Large intestine (tissue), 3 donors: ENCODE measurements around the gene TFRC. TPM values are rescaled to one million over a fixed set of nuclear protein-coding genes. Genes with fewer than 3 reads are reported as not detected.
"Not testable (repeated sequence)": the region's sequence is repeated elsewhere in the genome, so short reads cannot be mapped to it uniquely, and the experiment has no call there.

Experiments used
- DNase-seq, 2 donors: peaks; one replicate each; pipeline versions ENCODE4 v3.0.0 to v3.0.0-alpha.2; 2013
- H3K27ac ChIP-seq: one replicate; pipeline ENCODE4 v1.5.1; 2013; ENCODE audit warnings: low read length
- H3K27me3 ChIP-seq: 2 replicates; pipeline ENCODE4 v1.6.1; 2013; ENCODE audit warnings: low read length; ENCODE audit not compliant: control insufficient read depth, insufficient read depth
- H3K36me3 ChIP-seq: 2 replicates; pipeline ENCODE4 v1.6.1; 2013; ENCODE audit warnings: low read length; ENCODE audit not compliant: control insufficient read depth, insufficient read depth
- H3K4me1 ChIP-seq: one replicate; pipeline ENCODE4 v1.6.1; 2013; ENCODE audit warnings: low read length; ENCODE audit not compliant: control insufficient read depth, insufficient read depth
- H3K4me3 ChIP-seq: one replicate; pipeline ENCODE4 v1.5.1; 2013; ENCODE audit warnings: low read length
- H3K9me3 ChIP-seq: one replicate; pipeline ENCODE4 v1.6.1; 2013; ENCODE audit warnings: mild to moderate bottlenecking, low read depth, low read length, moderate library complexity; ENCODE audit not compliant: control insufficient read depth
- WGBS: methylation state at CpG from one replicate; pipeline ENCODE4 v1.1.5; 2013; ENCODE audit warnings: low lambda C conversion rate; ENCODE audit not compliant: insufficient coverage; 5-methylcytosine and 5-hydroxymethylcytosine counted together
- polyA plus RNA-seq: library from polyadenylated mRNA; unstranded; fragments of 120-200 nt; gene quantifications from one replicate; pipeline ENCODE4 v1.2.1, GENCODE V29; 2013

Gene TFRC
- polyA plus RNA-seq, 1 donor, result 73.7 TPM

DNA sequence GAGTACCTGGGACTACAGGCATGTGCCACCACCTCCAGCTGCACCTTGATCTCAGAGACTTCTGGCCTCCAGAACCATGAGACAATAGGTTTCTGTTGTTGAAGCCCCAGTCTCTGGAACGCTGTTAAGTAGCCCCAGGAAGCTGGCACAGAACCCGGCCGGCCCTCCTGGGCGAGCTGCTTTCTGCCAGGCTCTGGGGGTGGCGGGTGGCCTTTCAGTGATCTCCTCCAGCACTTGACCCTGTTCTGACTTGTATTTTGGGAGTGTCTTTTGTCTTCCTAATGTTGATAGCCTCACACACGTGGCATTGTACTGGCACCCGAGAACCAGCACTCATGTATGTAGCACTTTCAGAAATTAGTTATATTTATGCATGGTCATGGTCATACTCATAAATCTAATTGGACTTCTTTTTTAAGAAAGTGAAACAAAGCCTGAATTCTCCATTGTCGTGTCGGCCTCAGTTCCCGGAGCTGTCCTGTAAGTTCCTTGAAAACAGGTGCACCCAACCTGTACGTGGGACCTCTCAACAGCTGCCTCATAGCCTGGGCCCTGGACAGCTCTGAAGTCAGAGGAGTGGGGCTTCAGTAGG is 74.0 kb downstream of the TFRC start:
- Histone ChIP-seq H3K4me3 (no peak overlapping the region), H3K27me3 (no peaks in the 10 kb centered on the region), H3K9me3 (no peaks in the 10 kb centered on the region), H3K36me3 (no peaks in the 10 kb centered on the region), H3K27ac (no peak overlapping the region), H3K4me1 (no peaks in the 10 kb centered on the region)
- WGBS, result no CpG with 5 or more reads among the region's 11 CpGs
- no peak for DNase-seq

DNA sequence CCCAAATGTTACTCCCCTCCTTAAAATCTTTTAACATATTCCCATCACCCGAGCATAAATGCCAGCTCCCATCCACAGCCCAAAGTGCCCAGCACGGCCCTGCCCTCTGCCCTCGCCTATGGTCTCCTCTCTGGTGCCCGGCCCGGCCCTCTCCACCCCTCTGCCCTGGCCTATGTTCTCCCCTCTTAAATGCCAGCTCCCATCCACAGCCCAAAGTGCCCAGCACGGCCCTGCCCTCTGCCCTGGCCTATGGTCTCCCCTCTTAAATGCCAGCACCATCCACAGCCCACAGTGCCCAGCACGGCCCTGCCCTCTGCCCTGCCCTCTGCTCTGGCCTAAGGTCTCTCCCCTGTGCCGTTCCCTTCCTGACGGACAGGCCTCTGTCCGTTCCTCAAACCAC is 76.6 kb downstream of the TFRC start:
- no CpG with 5 or more reads among the region's 10 CpGs for WGBS
- not testable (repeated sequence) for H3K36me3 ChIP-seq, H3K9me3 ChIP-seq, H3K4me3 ChIP-seq, H3K27me3 ChIP-seq, DNase-seq, H3K4me1 ChIP-seq, H3K27ac ChIP-seq

DNA sequence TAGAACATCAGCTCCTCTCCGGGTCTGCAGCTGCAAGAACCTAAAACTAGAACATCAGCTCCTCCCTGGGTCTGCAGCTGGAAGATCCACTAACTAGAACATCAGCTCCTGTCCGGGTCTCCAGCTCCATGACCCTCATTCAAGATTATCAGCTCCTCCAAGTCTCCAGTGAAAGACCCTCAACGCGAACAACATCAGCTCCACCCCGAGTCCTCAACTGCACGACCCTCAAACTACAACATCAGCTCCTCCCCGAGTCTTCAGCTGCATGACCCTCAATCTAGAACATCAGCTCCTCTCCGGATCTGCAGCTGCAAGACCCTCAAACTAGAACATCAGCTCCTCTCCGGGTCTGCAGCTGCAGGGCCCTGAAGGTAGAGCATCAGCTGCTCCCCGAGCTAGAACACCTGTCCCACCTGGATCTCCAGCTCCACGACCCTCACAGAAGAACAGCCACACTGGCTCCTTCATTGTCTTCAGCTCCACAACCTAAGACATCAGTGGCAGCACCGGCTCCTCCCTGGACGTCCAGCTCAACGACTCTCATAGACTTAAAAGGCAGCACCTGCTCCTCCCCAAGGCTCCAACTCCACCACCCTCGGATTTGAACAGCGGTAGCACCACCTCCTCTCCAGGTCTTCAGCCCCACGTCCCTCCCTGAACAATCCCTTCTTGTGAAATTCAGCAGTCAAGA is 77.4 kb downstream of the TFRC start:
- H3K27me3 ChIP-seq, H3K9me3 ChIP-seq, DNase-seq, H3K4me3 ChIP-seq, H3K36me3 ChIP-seq, H3K4me1 ChIP-seq, H3K27ac ChIP-seq: not testable (repeated sequence)
- no CpG with 5 or more reads among the region's 17 CpGs for WGBS

DNA sequence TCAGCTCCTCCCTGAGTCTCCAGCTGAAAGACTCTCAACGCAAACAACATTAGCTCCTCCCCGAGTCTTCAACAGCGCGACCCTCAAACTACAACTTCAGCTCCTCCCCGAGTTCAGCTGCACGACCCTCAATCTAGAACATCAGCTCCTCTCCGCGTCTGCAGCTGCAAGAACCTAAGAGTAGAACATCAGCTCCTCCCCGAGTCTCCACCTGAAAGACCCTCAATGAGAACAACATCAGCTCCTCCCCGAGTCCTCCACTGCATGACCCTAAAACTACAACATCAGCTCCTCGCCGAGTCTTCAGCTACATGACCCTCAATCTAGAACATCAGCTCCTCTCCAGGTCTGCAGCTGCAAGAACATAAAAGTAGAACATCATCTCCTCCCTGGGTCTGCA is 78.3 kb downstream of the TFRC start:
- Histone ChIP-seq H3K27ac (no peak overlapping the region), H3K36me3 (no peaks in the 10 kb centered on the region), H3K9me3 (no peaks in the 10 kb centered on the region), H3K4me3 (no peak overlapping the region), H3K4me1 (no peaks in the 10 kb centered on the region), H3K27me3 (no peaks in the 10 kb centered on the region)
- 89% methylated on average over 5 of the region's 12 CpGs for WGBS
- no peak for DNase-seq

DNA sequence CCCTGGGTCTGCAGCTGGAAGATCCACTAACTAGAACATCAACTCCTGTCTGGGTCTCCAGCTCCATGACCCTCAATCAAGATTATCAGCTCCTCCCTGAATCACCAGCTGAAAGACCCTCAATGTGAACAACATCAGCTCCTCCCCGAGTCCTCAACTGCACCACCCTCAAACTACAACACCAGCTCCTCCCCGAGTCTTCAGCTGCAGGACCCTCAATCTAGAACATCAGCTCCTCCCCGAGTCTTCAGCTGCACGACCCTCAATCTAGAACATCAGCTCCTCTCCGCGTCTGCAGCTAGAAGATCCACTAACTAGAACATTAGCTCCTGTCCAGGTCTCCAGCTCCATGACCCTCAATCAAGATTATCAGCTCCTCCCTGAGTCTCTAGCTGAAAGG is 79.2 kb downstream of the TFRC start:
- 83% methylated on average over 2 of the region's 6 CpGs for WGBS
- not testable (repeated sequence) for H3K27ac ChIP-seq, H3K36me3 ChIP-seq, DNase-seq, H3K27me3 ChIP-seq, H3K9me3 ChIP-seq, H3K4me3 ChIP-seq, H3K4me1 ChIP-seq

DNA sequence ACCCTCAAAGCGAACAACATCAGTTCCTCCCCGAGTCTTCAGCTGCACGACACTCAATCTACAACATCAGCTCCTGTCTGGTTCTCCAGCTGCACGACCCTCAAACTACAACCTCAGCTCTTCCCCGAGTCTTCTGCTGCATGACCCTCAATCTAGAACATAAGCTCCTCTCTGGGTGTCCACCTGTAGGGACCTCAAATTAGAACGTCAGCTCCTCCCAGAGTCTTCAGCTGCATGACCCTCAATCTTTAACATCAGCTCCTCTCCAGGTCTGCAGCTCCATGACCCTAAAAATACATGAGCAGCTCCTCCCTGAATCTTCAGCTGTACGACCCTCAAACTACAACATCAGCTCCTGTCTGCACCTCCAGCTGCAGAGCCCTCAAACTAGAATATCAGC is 80.7 kb downstream of the TFRC start:
- H3K4me1 ChIP-seq, H3K27ac ChIP-seq, H3K27me3 ChIP-seq, H3K9me3 ChIP-seq, H3K4me3 ChIP-seq, DNase-seq, H3K36me3 ChIP-seq: not testable (repeated sequence)
- no CpG with 5 or more reads among the region's 7 CpGs for WGBS

DNA sequence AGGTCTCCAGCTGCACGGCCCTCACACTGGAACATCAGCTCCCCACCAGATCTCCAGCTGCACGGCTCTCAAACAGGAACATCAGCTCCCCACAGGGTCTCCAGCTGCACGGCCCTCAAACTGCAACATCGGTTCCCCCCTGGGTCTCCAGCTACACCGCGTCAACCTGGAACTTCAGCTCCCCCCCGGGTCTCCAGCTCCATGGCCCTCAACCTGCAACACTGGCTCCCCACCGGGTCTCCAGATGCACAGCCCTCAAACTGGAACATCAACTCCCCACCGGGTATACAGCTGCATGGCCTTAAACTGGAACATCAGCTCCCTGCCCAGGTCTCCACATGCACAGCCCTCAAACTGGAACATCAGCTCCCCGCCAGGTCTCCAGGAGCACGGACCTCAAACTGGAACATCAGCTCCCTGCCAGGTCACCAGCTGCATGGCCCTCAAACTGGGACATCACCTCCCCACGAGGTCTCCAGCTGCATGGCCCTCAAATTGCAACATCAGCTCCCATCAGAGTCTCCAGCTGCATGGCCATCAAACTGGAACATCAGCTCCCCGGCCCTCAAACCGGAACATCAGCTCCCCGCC is 81.4 kb downstream of the TFRC start:
- not testable (repeated sequence) for H3K27me3 ChIP-seq, H3K36me3 ChIP-seq, DNase-seq, H3K27ac ChIP-seq, H3K4me3 ChIP-seq, H3K9me3 ChIP-seq, H3K4me1 ChIP-seq
- WGBS, result no CpG with 5 or more reads among the region's 15 CpGs

DNA sequence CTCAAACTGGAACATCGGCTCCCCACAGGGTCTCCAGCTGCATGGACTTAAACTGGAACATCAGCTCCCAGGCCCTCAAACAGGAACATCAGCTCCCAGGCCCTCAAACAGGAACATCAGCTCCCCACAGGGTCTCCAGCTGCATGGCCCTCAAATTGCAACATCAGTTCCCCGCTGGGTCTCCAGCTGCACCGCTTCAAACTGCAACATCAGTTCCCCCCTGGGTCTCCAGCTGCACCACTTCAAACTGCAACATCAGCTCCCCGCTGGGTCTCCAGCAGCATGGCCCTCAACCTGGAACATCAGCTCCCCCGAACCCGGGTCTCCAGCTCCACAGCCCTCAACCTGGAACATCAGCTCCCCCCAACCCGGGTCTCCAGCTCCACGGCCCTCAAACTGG is 82.0 kb downstream of the TFRC start:
- Histone ChIP-seq H3K27me3 (no peaks in the 10 kb centered on the region), H3K27ac (no peak overlapping the region), H3K9me3 (no peaks in the 10 kb centered on the region), H3K4me1 (no peaks in the 10 kb centered on the region), H3K36me3 (no peaks in the 10 kb centered on the region), H3K4me3 (no peak overlapping the region)
- DNase-seq, result peak in 1 of 2 donors; percentile 3
- WGBS, result no CpG with 5 or more reads among the region's 8 CpGs

Other genes with a start within 250 kb of the TFRC start
- gene TNK2, start 173.5 kb downstream of the TFRC start, polyA plus RNA-seq, result 34.1 TPM
- gene ZDHHC19, start 129.3 kb upstream of the TFRC start, polyA plus RNA-seq, result 0.42 TPM
- 29.6 TPM for gene SLC51A, start 134.4 kb upstream of the TFRC start, polyA plus RNA-seq
- 54.4 TPM for gene PCYT1A, start 205.6 kb upstream of the TFRC start, polyA plus RNA-seq
- 15.5 TPM for gene DYNLT2B, start 236.2 kb upstream of the TFRC start, polyA plus RNA-seq